Skeletal muscle tissue (tissue), 4 donors: Measurements from ENCODE around the gene PAK1IP1. TPM values are rescaled to one million over a fixed set of nuclear protein-coding genes. Genes with fewer than 3 reads are reported as not detected.

ENCODE experiments used
- H3K27ac ChIP-seq: one replicate; pipeline ENCODE4 v1.7.0; 2013; ENCODE audit warnings: mild to moderate bottlenecking, low read depth, low read length, inconsistent platforms
- H3K27me3 ChIP-seq, 3 donors: one replicate each; pipeline ENCODE4 v1.7.0; 2013; ENCODE audit warnings: low read length in 3 of 3; ENCODE audit not compliant: control insufficient read depth in 3 of 3, insufficient read depth in 3 of 3
- H3K36me3 ChIP-seq, 3 donors: one replicate each; pipeline ENCODE4 v1.7.0; 2013; ENCODE audit warnings: low read length in 3 of 3; ENCODE audit not compliant: control insufficient read depth in 3 of 3, insufficient read depth in 3 of 3
- H3K4me1 ChIP-seq, 3 donors: one replicate each; pipeline ENCODE4 v1.7.0; 2013; ENCODE audit warnings: low read length in 3 of 3, mild to moderate bottlenecking in 3 of 3; ENCODE audit not compliant: control insufficient read depth in 3 of 3, insufficient read depth in 3 of 3
- H3K4me3 ChIP-seq, 3 donors: one replicate each; pipeline ENCODE4 v1.7.0; 2013; ENCODE audit warnings: low read length in 3 of 3
- H3K9ac ChIP-seq, 3 donors: one replicate each; pipeline ENCODE4 v1.7.0; 2013; ENCODE audit warnings: low read length in 3 of 3, mild to moderate bottlenecking in 3 of 3, moderate library complexity in 2 of 3, low read depth in 1 of 3
- H3K9me3 ChIP-seq, 3 donors: one replicate each; pipeline ENCODE4 v1.7.0; 2013; ENCODE audit warnings: low read length in 3 of 3; ENCODE audit not compliant: control insufficient read depth in 3 of 3
- total RNA-seq: library from RNA; depleted of rRNA; stranded (reverse); fragments of >200 nt; gene quantifications from one replicate; pipeline ENCODE4 v1.2.3, GENCODE V29; 2014
- donor health status: Osteomylitis.

Gene PAK1IP1
- total RNA-seq, 1 donor from 2014 or later = 7.3 TPM

DNA sequence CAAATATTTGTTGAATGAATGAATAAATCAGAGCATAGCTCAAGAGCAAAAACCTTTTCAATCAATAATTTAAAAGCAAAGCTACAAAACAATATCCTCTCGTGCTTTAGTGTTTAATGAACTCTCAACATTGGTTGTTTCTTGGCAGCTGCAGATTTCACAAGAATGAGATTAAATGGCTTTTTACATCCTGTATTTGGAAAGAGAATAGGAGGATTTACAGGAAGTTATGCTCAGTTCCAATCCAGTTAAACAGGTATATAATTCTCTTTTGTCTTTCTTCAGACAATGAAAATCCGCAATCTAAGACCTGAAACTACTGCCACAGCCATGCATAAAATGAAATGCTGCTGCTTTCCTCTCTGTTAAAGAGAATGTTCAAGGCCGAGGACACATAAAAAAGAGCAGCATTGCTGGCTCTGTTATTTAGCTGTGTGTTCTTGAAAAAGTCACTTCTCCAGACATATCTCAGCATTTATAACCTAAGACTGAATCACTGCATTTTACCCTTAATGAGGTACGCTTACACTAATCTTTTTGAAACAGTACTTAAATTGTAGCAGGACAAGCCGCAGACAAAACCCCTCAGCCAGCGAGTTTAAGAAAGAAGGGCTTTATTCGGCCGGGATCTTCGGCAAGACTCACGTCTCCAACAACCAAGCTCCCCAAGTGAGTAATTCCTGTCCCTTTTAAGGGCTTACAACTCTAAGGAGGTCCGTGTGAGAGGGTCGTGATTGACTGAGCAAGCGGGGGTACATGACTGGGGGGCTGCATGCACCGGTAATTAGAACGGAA lies 3.9 kb upstream of the PAK1IP1 start:
- Histone ChIP-seq H3K27ac (no peak overlapping the region), H3K36me3 (no peaks in the 10 kb centered on the region), H3K9me3 (no peaks in the 10 kb centered on the region), H3K27me3 (peaks cover 0 to 9% (median 0%) of the 10 kb centered on the region in 3 donors), H3K4me3 (no peak overlapping the region), H3K9ac (no peak overlapping the region), H3K4me1 (peaks cover 14 to 17% (median 15%) of the 10 kb centered on the region in 3 donors)

DNA sequence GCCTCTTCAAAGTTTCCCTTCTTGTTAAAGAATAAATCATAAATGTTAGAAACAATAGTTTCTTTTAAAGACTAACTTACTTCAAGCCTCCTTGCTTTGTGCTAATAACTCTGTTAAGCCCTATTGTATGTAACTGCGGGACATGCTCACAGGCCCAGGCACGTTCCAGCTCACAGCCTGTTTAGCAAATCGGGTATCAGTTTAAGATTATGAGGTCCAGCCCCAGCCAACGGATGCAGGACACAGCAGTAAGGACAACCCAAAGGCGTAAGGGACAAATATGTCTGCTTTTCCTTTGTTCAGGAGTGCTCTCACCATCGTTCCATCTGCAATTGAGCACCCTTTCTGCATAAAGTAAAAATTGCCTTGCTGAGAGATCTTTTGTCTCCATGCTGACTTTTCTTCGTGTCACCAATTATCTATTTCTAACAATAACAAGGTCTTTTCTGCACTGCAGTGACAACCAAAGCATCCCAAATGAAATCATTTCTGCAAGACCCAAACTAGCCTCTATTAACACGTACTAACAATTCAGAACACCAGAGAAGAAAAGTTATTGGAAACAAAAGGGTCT lies 1.7 kb upstream of the PAK1IP1 start:
- Histone ChIP-seq H3K4me3 (peak overlapping the region; percentile 93 to 100 (median 99)), H3K9me3 (no peaks in the 10 kb centered on the region), H3K4me1 (peaks cover 18 to 24% (median 23%) of the 10 kb centered on the region in 3 donors), H3K27me3 (no peaks in the 10 kb centered on the region), H3K27ac (no peak overlapping the region), H3K36me3 (peaks cover 0 to 8% (median under 1%) of the 10 kb centered on the region in 3 donors), H3K9ac (peak overlapping the region in 1 of 3 donors; percentile 99)

DNA sequence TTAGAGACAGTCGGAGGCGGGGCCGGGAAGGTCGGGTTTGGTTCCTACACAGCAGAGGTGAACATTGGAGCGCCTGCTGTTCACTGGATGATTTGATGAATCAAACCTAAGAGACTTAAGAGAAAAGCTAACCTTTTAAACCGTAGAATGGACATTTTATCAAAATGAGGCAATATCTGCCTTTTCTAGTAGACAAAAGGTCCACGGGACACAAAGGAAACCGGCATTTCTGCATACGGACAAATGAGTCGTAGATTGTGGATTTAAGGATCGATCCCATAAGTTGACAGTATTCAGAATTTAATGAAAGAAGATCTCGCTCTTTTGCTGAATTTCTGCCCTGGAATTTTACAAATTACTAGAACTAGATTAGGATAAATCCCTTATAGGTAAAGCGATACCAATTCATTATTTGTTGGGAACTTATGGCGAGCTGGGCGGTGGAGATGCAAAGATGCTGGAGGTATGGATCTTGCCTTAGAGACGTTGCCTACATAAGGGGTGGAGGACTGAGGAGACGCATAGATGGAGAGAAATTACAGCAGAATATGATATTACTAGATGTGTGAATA lies 400 bp downstream of the PAK1IP1 start:
- Histone ChIP-seq H3K4me3 (peak overlapping the region; percentile 93 to 100 (median 99)), H3K27ac (peak overlapping the region; percentile 98), H3K4me1 (peaks cover 18 to 24% (median 23%) of the 10 kb centered on the region in 3 donors), H3K27me3 (no peaks in the 10 kb centered on the region), H3K36me3 (peaks cover 6 to 19% (median 15%) of the 10 kb centered on the region in 3 donors), H3K9ac (peak overlapping the region; percentile 97 to 99 (median 97)), H3K9me3 (no peaks in the 10 kb centered on the region)

DNA sequence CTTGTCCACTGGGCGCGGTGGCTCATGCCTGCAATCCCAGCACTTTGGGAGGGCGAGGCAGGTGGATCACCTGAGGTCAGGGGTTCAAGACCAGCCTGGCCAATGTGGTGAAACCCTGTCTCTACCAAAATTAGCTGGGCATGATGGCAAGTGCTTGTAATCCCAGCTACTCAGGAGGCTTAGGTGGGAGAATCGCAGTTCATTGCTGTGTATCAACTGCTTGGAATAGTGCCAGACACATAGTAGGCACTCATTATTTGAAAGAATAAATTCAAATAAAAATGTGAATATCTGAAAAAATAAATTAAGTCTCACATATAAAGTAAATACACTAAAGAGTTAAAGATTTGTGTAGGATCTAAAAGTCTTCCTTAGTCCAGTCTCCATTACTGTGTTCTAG lies 1.9 kb downstream of the PAK1IP1 start:
- Histone ChIP-seq H3K27ac (no peak overlapping the region), H3K4me3 (no peak overlapping the region), H3K27me3 (no peaks in the 10 kb centered on the region), H3K36me3 (peaks cover 6 to 21% (median 19%) of the 10 kb centered on the region in 3 donors), H3K9ac (no peak overlapping the region), H3K9me3 (no peaks in the 10 kb centered on the region), H3K4me1 (peaks cover 18 to 24% (median 23%) of the 10 kb centered on the region in 3 donors)

DNA sequence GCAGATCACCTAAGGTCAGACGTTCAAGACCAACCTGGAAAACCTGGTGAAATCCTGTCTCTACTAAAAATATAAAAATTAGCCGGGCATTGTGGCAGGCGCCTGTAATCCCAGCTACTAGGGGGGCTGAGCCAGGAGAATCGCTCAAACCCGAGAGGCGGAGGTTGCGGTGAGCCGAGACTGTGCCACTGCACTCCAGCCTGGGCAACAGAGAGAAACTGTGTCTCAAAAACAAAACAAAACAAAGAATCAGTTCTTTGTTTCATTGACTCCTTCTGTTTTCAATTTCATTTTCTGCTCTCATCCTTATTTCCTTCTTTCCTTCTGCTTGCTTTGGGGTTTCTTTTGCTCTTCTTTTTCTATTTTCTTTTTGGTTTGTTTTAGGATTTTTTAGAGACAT lies 19.2 kb downstream of the PAK1IP1 start:
- Histone ChIP-seq H3K4me3 (no peak overlapping the region), H3K4me1 (no peaks in the 10 kb centered on the region), H3K9me3 (no peaks in the 10 kb centered on the region), H3K36me3 (peaks cover 3 to 9% (median 5%) of the 10 kb centered on the region in 3 donors), H3K9ac (no peak overlapping the region), H3K27ac (no peak overlapping the region), H3K27me3 (no peaks in the 10 kb centered on the region)

DNA sequence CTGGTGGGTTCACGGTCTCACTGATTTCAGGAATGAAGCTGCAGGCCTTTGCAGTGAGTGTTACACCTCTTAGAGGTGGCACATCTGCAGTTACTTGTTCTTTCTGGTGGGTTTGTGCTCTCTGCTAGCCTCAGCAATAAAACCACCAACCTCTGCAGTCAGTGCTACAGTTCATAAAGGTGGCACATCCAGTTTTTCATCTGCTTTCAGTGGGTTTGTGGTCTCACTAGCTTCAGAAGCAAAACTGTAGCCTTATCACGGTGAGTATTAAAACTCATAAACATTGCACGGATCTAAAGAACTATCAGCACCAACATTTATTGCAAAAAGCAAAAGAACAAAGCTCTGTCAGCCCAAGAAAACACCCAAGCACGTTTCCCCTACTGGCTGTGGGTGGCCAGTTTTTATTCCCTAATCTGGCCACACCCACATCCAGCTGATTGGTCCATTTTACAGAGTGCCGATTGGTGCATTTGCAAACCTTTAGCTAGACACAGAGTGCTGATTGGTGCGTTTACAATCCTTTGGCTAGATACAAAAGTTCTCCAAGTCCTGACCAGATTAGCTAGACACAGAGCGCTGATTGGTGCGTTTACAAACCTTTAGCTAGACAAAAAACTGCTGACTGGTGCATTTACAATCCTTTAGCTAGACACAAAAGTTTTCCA lies 24.7 kb downstream of the PAK1IP1 start:
- no peaks in the 10 kb centered on the region for H3K27me3 ChIP-seq
- no peaks in the 10 kb centered on the region for H3K9me3 ChIP-seq
- no peaks in the 10 kb centered on the region for H3K36me3 ChIP-seq
- peak overlapping the region; percentile 79 to 80 (median 79) for H3K4me3 ChIP-seq
- no peak overlapping the region for H3K9ac ChIP-seq
- peaks cover 15 to 19% (median 16%) of the 10 kb centered on the region in 3 donors for H3K4me1 ChIP-seq
- no peak overlapping the region for H3K27ac ChIP-seq

DNA sequence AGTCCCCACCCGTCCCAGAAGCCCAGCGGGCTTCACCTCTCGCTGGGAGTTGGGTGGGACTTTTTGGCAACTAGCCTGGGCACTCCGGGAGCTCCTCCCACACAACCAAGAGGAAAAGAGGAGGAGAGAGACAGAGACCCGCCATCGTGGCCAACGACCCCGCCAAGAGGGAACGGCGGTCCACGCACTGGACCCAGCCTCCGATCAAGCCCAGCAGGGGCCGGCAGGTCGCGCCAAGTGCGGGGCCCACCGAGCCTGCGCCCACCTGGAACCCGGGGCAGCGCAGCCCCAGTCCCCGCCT lies 25.1 kb downstream of the PAK1IP1 start:
- H3K27ac ChIP-seq = peak overlapping the region; percentile 65
- peak overlapping the region; percentile 79 to 80 (median 79) for H3K4me3 ChIP-seq

DNA sequence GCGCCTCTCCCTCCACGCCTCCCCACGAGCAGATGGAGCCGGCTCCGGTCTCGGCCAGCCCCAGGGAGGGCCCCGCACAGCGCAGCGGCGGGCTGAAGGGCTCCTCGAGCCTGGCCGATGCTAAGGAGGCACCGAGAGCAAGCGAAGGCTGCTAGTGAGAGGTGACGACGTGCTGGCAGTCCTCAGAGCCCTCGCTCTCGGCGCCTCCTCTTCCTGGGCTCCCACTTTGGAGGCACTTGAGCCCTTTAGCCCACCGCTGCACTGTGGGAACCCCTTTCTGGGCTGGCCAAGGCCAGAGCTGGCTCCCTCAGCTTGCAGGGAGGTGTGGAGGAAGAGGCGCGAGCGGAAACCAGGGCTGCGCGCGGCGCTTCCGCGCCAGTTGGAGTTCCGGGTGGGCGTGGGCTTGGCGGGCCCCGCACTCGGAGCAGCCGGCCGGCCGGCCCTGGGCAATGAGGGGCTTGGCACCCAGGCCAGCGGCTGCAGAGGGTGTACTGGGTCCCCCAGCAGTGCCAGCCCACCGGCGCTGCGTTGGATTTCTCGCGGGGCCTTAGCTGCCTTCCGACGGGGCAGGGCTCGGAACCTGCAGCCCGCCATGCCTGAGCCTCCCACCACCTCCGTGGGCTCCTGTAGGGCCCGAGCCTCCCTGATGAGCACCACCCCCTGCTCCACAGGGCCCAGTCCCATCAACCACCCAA lies 25.6 kb downstream of the PAK1IP1 start:
- Histone ChIP-seq H3K27me3 (no peaks in the 10 kb centered on the region), H3K27ac (peak overlapping the region; percentile 65), H3K9ac (peak overlapping the region; percentile 62 to 82 (median 76)), H3K9me3 (no peaks in the 10 kb centered on the region), H3K36me3 (peaks cover 0 to 5% (median 4%) of the 10 kb centered on the region in 3 donors), H3K4me3 (peak overlapping the region; percentile 79 to 80 (median 79)), H3K4me1 (peaks cover 17 to 28% (median 23%) of the 10 kb centered on the region in 3 donors)

More for the DNA sequence above, 25.1 kb downstream of the PAK1IP1 start:
- H3K9ac ChIP-seq = peak overlapping the region; percentile 62 to 82 (median 76)
- no peaks in the 10 kb centered on the region for H3K9me3 ChIP-seq
- H3K27me3 ChIP-seq = no peaks in the 10 kb centered on the region
- H3K4me1 ChIP-seq = peaks cover 17 to 24% (median 21%) of the 10 kb centered on the region in 3 donors
- H3K36me3 ChIP-seq = peaks cover 0 to 3% (median 2%) of the 10 kb centered on the region in 3 donors
